Central memory CD8-positive, alpha-beta T cell (primary cell): ENCODE data around the gene HBE1.

Experiments used
- ATAC-seq: fragments of 150-1000 bp; cut with Tn5 transposase; replicated peaks from 2 replicates; pipeline ENCODE4 v1.10.0; 2022; ENCODE audit warnings: mild to moderate bottlenecking, moderate FRiP score, moderate number of reproducible peaks; ENCODE audit not compliant: poor library complexity, severe bottlenecking; ENCODE audit errors: extremely low read depth
- DNase-seq, 2 donors: peaks; one replicate each; pipeline ENCODE4 v3.0.0; 2021; ENCODE audit warnings: low spot score in 2 of 2
- H3K27ac Mint-ChIP-seq: one replicate; pipeline ENCODE4 v1.8.0; 2022; ENCODE audit warnings: low read depth, mild to moderate bottlenecking, moderate library complexity, mixed read lengths
- H3K27me3 Mint-ChIP-seq: one replicate; pipeline ENCODE4 v1.8.0; 2022; ENCODE audit warnings: mixed read lengths
- H3K36me3 Mint-ChIP-seq: one replicate; pipeline ENCODE4 v1.8.0; 2022; ENCODE audit warnings: mild to moderate bottlenecking, moderate library complexity, mixed read lengths; ENCODE audit not compliant: insufficient read depth
- H3K4me1 Mint-ChIP-seq: one replicate; pipeline ENCODE4 v1.8.0; 2022; ENCODE audit warnings: mixed read lengths
- H3K4me3 Mint-ChIP-seq: one replicate; pipeline ENCODE4 v1.8.0; 2022; ENCODE audit warnings: mild to moderate bottlenecking, moderate library complexity, mixed read lengths
- H3K9me3 Mint-ChIP-seq: one replicate; pipeline ENCODE4 v1.8.0; 2022; ENCODE audit warnings: mixed read lengths

HBE1 gene

GRCh38 chr11:5247472-5248192 lies 22.1 kb downstream of the HBE1 start:
- Mint-ChIP-seq H3K27me3 (no peaks in the 10 kb centered on the region), H3K36me3 (no peaks in the 10 kb centered on the region), H3K4me3 (no peak overlapping the region), H3K4me1 (no peaks in the 10 kb centered on the region), H3K27ac (no peak overlapping the region), H3K9me3 (no peaks in the 10 kb centered on the region)
- ATAC-seq (no peak), DNase-seq (no peak)

GRCh38 chr11:5246772-5247471 lies 22.8 kb downstream of the HBE1 start:
- no peaks in the 10 kb centered on the region for H3K9me3 Mint-ChIP-seq
- ATAC-seq (no peak), DNase-seq (no peak)
- H3K4me3 Mint-ChIP-seq = no peak overlapping the region
- no peaks in the 10 kb centered on the region for H3K36me3 Mint-ChIP-seq
- H3K27ac Mint-ChIP-seq = no peak overlapping the region
- no peaks in the 10 kb centered on the region for H3K4me1 Mint-ChIP-seq
- no peaks in the 10 kb centered on the region for H3K27me3 Mint-ChIP-seq

DNA sequence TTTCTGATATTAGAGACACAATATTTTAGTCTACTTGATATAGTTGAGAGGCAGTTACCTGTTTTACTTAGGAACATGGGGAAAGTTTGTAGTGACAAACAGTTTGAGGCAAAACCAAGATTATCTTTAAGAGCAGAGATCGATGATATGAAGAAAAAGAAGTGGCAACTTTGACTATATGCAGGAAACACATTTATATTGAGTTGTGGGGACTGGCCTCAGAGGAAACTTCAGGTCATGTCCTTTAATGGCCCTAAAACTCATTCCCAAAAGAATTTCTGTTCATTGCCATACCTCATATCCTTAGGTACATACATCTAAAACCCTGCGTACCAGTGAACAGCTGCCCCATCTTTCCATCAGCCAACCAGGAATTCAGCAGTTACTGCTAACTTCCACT lies 24.6 kb downstream of the HBE1 start:
- Mint-ChIP-seq H3K4me1 (no peaks in the 10 kb centered on the region), H3K4me3 (no peak overlapping the region), H3K27me3 (no peaks in the 10 kb centered on the region), H3K9me3 (no peaks in the 10 kb centered on the region), H3K27ac (no peak overlapping the region), H3K36me3 (no peaks in the 10 kb centered on the region)
- ATAC-seq = no peak
- DNase-seq = no peak

- ATAC-seq (no peak), DNase-seq (no peak)
- Mint-ChIP-seq H3K27ac (no peak overlapping the region), H3K27me3 (no peaks in the 10 kb centered on the region), H3K36me3 (no peaks in the 10 kb centered on the region), H3K4me1 (no peaks in the 10 kb centered on the region), H3K9me3 (no peaks in the 10 kb centered on the region), H3K4me3 (no peak overlapping the region)
Observed at GRCh38 chr11:5243816-5244180, 25.9 kb downstream of the HBE1 start.

DNA sequence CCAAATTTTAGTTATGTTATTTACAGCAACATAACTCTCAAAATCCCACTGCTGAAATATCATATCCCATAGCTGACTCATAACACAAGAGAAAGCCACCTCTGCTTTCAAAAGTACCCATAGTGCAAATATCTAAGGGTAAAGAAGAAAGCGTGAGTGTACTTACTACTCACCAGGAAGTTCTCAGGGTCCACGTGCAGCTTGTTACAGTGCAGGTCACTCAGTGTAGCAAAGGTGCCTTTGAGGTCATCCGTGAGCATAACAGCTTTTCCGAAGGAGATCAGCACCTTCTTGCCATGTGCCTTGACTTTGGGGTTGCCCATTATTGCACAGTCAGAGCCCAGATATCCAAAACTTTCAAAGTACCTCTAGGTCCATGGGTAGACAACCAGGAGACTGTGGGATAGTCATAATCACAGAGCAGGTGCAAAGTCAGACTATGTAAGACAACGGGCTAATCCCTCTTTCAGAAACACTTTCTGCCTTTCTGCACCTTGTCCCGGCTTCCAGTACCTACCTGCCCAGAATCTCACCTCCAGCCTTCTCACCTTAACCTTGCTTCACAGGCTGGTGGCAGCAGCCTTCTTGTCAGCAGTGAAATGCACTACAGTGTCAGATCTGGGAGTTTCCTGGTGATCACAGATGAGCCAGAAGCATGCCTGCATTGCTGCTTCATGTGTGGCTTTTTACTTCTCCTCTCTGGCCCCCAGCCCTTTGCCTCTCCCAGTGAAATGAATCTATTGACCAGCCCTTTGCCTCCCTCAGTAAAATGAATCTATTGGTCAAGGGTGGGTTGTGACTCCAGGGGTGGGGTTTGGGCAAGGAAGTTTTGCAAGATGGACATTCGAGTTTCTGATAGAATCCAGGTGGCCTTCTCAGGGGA lies 26.6 kb downstream of the HBE1 start:
- Mint-ChIP-seq H3K4me3 (no peak overlapping the region), H3K27ac (no peak overlapping the region), H3K27me3 (no peaks in the 10 kb centered on the region), H3K36me3 (no peaks in the 10 kb centered on the region), H3K4me1 (no peaks in the 10 kb centered on the region), H3K9me3 (no peaks in the 10 kb centered on the region)
- ATAC-seq (no peak), DNase-seq (no peak)

DNA sequence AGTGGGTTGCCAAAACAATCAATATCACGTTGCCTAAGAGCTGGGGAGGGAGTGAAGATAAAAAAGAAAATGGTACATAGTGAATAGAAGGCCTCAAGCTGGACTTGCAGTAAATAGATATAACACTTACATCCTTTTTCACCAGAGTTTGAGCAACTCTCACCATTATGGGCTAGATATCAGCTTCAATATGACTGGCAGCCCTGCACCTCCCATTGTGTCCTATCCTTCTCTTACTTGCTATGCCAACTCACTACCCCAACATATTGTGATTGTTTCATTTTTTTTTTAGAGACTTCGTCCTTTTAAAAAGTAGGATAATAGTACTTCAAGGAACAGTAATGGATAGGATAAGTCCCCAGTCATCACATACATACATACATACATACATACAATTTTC lies 27.5 kb downstream of the HBE1 start:
- no peaks in the 10 kb centered on the region for H3K36me3 Mint-ChIP-seq
- no peak for ATAC-seq

DNA sequence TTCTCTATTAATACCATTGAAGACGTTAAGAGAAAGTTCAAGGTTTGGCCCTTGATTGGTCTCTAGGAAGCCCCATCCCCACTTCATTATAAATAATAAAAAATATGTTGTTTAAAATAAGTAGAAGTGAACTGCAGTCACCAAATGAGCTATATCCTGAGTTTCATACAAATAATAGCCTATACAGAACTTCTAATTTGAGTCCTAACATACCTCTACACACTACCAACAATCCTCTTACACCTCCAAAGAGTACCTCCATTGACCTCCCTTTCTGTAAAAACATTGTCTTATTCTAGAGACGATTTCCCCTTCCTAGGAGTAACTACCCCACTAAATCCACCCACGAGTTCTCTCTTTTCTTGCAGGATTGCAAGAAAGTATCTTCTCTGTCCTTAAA lies 28.3 kb downstream of the HBE1 start:
- DNase-seq (no peak), ATAC-seq (no peak)
- Mint-ChIP-seq H3K4me1 (no peaks in the 10 kb centered on the region), H3K27ac (no peak overlapping the region), H3K9me3 (no peaks in the 10 kb centered on the region), H3K36me3 (no peaks in the 10 kb centered on the region), H3K4me3 (no peak overlapping the region), H3K27me3 (no peaks in the 10 kb centered on the region)

More for the DNA sequence above, 27.5 kb downstream of the HBE1 start:
- no peaks in the 10 kb centered on the region for H3K4me1 Mint-ChIP-seq
- H3K27ac Mint-ChIP-seq = no peak overlapping the region
- no peak for DNase-seq
- no peaks in the 10 kb centered on the region for H3K27me3 Mint-ChIP-seq
- no peaks in the 10 kb centered on the region for H3K9me3 Mint-ChIP-seq
- H3K4me3 Mint-ChIP-seq = no peak overlapping the region

DNA sequence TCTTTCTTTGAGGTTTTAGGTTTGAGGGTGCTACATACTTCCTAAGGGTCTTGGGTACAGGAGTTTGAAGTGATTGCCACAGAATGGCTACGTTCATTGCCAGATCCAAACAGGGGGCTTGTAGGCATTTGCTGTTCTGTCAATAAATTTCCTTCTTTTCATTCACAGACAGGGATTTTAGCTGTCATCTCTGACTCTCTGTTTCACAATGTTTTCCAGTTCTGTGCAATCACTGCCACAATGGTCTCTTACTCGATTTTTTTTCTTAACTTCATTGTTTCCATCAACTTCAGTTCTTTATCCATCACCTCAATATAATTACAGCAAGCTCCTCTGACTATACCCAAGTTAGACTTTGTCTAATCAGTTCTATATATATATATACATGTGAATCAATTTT lies 29.3 kb downstream of the HBE1 start:
- Mint-ChIP-seq H3K4me1 (no peaks in the 10 kb centered on the region), H3K27ac (no peak overlapping the region), H3K27me3 (no peaks in the 10 kb centered on the region), H3K4me3 (no peak overlapping the region), H3K9me3 (no peaks in the 10 kb centered on the region), H3K36me3 (no peaks in the 10 kb centered on the region)
- DNase-seq (no peak), ATAC-seq (no peak)

- ATAC-seq = no peak
- Mint-ChIP-seq H3K36me3 (no peaks in the 10 kb centered on the region), H3K27me3 (no peaks in the 10 kb centered on the region), H3K27ac (no peak overlapping the region), H3K4me3 (no peak overlapping the region), H3K9me3 (no peaks in the 10 kb centered on the region), H3K4me1 (no peaks in the 10 kb centered on the region)
- no peak for DNase-seq
Observed at GRCh38 chr11:5240056-5240455, 29.7 kb downstream of the HBE1 start.

DNA sequence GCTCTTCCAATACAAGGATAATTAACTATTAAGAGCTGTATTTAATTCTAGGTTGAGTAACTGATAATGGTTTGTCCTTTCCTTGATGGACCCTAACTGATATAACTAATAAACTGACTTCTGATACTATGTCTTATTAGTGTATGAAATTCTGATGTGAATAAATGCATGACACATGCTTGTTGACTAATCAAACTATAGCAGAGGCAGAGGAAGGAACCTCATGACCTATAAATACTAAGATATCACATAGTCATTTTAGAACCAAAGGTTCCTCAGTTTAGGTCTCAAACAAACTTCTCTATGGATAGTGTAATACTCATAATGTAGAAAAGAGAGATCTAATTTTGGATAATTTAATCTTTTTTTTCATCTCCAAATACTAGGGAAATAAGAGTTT lies 30.7 kb downstream of the HBE1 start:
- Mint-ChIP-seq H3K27ac (no peak overlapping the region), H3K27me3 (no peaks in the 10 kb centered on the region), H3K36me3 (no peaks in the 10 kb centered on the region), H3K4me1 (no peaks in the 10 kb centered on the region), H3K4me3 (no peak overlapping the region), H3K9me3 (no peaks in the 10 kb centered on the region)
- ATAC-seq (no peak), DNase-seq (no peak)

DNA sequence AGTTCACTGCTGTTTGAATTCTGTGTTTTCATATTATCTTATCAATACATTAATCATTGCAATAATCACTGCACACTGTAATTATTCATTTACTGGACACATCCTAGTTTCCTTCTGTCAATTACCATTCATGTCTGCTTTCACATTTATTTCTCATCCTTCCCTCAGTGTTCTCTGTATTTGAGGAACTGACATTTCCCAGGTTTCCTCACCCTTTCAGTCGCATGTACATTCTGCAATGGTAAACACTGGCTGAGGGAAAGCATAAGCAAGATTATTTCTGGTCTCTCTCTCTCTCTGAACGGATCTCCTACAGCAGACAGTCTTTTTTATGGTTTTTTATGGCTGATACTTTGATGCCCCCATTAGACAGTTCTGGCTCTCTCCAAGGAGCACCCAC lies 31.3 kb downstream of the HBE1 start:
- H3K4me3 Mint-ChIP-seq = no peak overlapping the region
- no peaks in the 10 kb centered on the region for H3K27me3 Mint-ChIP-seq
- H3K36me3 Mint-ChIP-seq = no peaks in the 10 kb centered on the region
- ATAC-seq (no peak), DNase-seq (no peak)
- no peaks in the 10 kb centered on the region for H3K4me1 Mint-ChIP-seq
- H3K9me3 Mint-ChIP-seq = no peaks in the 10 kb centered on the region
- H3K27ac Mint-ChIP-seq = no peak overlapping the region

GRCh38 chr11:5237420-5237819 lies 32.3 kb downstream of the HBE1 start:
- no peaks in the 10 kb centered on the region for H3K36me3 Mint-ChIP-seq
- no peaks in the 10 kb centered on the region for H3K9me3 Mint-ChIP-seq
- ATAC-seq = no peak

More at GRCh38 chr11:5237420-5237819, 32.3 kb downstream of the HBE1 start:
- H3K4me3 Mint-ChIP-seq = no peak overlapping the region
- H3K27ac Mint-ChIP-seq = no peak overlapping the region
- no peaks in the 10 kb centered on the region for H3K4me1 Mint-ChIP-seq
- no peaks in the 10 kb centered on the region for H3K27me3 Mint-ChIP-seq
- DNase-seq = no peak
